Measurements from ENCODE around the gene AK3.
"Not testable (repeated sequence)": the region's sequence is repeated elsewhere in the genome, so short reads cannot be mapped to it uniquely, and the experiment has no call there.

Gene AK3

GRCh38 chr9:4784403-4784802 lies 43.4 kb upstream of the AK3 start:
- Histone ChIP-seq H2AFZ (ENCODE audit: low read length) (no peak overlapping the region), H3K79me1 (ENCODE audit: low read depth, low read length) (no peaks in the 10 kb centered on the region), H2BK12ac (ENCODE audit: low read length) (no peak overlapping the region), H4K91ac (ENCODE audit: low read depth, low read length, poor library complexity) (no peak overlapping the region), H2AK5ac (ENCODE audit: low read depth, low read length) (no peak overlapping the region), H3K27ac (replicated peaks; ENCODE audit: low read length) (no peak overlapping the region), H3K18ac (ENCODE audit: low read length) (no peak overlapping the region), H3K9ac (ENCODE audit: low read depth, low read length, poor library complexity) (no peak overlapping the region), H2BK5ac (ENCODE audit: low read length) (no peak overlapping the region), H3K4me1 (ENCODE audit: control insufficient read depth in 2 of 2, insufficient read depth in 1 of 2, low read depth in 1 of 2, low read length in 2 of 2) (no peaks in the 10 kb centered on the region), H3K4ac (ENCODE audit: low read length) (no peak overlapping the region), H3K9me3 (replicated peaks in 1 of 2; ENCODE audit: control insufficient read depth in 2 of 2, insufficient read depth in 1 of 2, low read depth in 1 of 2, low read length in 2 of 2) (no peaks in the 10 kb centered on the region), H3K4me3 (ENCODE audit: low read length in 2 of 2) (no peak overlapping the region), H3K36me3 (replicated peaks in 1 of 2; ENCODE audit: control insufficient read depth in 2 of 2, insufficient read depth in 2 of 2, low read length in 2 of 2) (no peaks in the 10 kb centered on the region), H3K27me3 (ENCODE audit: control insufficient read depth in 3 of 3, insufficient read depth in 3 of 3, low read depth in 1 of 3, low read length in 3 of 3) (no peaks in the 10 kb centered on the region), H2BK15ac (ENCODE audit: low read length) (no peak overlapping the region), H3K4me2 (ENCODE audit: insufficient read depth, low read length, poor library complexity, severe bottlenecking) (no peak overlapping the region), H3K14ac (ENCODE audit: low read length) (no peak overlapping the region), H3K23ac (ENCODE audit: low read depth, low read length, poor library complexity) (no peak overlapping the region), H2BK120ac (ENCODE audit: low read depth, low read length) (no peak overlapping the region), H4K8ac (ENCODE audit: low read depth, low read length) (no peak overlapping the region)
- no peak for DNase-seq (ENCODE audit: low spot score)
- no CpG with 5 or more reads among the region's 2 CpGs for WGBS, 2 donors (ENCODE audit: extremely low coverage in 2 of 2, insufficient read length in 2 of 2, insufficient replicate concordance in 1 of 2)

- not testable (repeated sequence) for H3K4me1 ChIP-seq (ENCODE audit: control insufficient read depth in 2 of 2, insufficient read depth in 1 of 2, low read depth in 1 of 2, low read length in 2 of 2); H2BK5ac ChIP-seq (ENCODE audit: low read length); H3K9me3 ChIP-seq (replicated peaks in 1 of 2; ENCODE audit: control insufficient read depth in 2 of 2, insufficient read depth in 1 of 2, low read depth in 1 of 2, low read length in 2 of 2); H3K23ac ChIP-seq (ENCODE audit: low read depth, low read length, poor library complexity); H4K91ac ChIP-seq (ENCODE audit: low read depth, low read length, poor library complexity); H2BK120ac ChIP-seq (ENCODE audit: low read depth, low read length); H4K8ac ChIP-seq (ENCODE audit: low read depth, low read length); H3K18ac ChIP-seq (ENCODE audit: low read length); H3K9ac ChIP-seq (ENCODE audit: low read depth, low read length, poor library complexity); H3K4ac ChIP-seq (ENCODE audit: low read length); H2BK12ac ChIP-seq (ENCODE audit: low read length); H2BK15ac ChIP-seq (ENCODE audit: low read length); H3K36me3 ChIP-seq (replicated peaks in 1 of 2; ENCODE audit: control insufficient read depth in 2 of 2, insufficient read depth in 2 of 2, low read length in 2 of 2); H3K27me3 ChIP-seq (ENCODE audit: control insufficient read depth in 3 of 3, insufficient read depth in 3 of 3, low read depth in 1 of 3, low read length in 3 of 3); H3K14ac ChIP-seq (ENCODE audit: low read length); H3K27ac ChIP-seq (replicated peaks; ENCODE audit: low read length); H3K4me3 ChIP-seq (ENCODE audit: low read length in 2 of 2); H2AK5ac ChIP-seq (ENCODE audit: low read depth, low read length); DNase-seq (ENCODE audit: low spot score); H2AFZ ChIP-seq (ENCODE audit: low read length); H3K4me2 ChIP-seq (ENCODE audit: insufficient read depth, low read length, poor library complexity, severe bottlenecking); H3K79me1 ChIP-seq (ENCODE audit: low read depth, low read length)
- no CpG with 5 or more reads among the region's 4 CpGs for WGBS, 2 donors (ENCODE audit: extremely low coverage in 2 of 2, insufficient read length in 2 of 2, insufficient replicate concordance in 1 of 2)
Observed at GRCh38 chr9:4783191-4783590, 42.2 kb upstream of the AK3 start.

GRCh38 chr9:4781408-4781807 lies 40.4 kb upstream of the AK3 start:
- Histone ChIP-seq H4K8ac (ENCODE audit: low read depth, low read length) (no peak overlapping the region), H3K4ac (ENCODE audit: low read length) (no peak overlapping the region), H3K23ac (ENCODE audit: low read depth, low read length, poor library complexity) (no peak overlapping the region), H3K18ac (ENCODE audit: low read length) (no peak overlapping the region), H3K79me1 (ENCODE audit: low read depth, low read length) (no peaks in the 10 kb centered on the region), H3K4me1 (ENCODE audit: control insufficient read depth in 2 of 2, insufficient read depth in 1 of 2, low read depth in 1 of 2, low read length in 2 of 2) (no peaks in the 10 kb centered on the region), H3K4me2 (ENCODE audit: insufficient read depth, low read length, poor library complexity, severe bottlenecking) (no peak overlapping the region), H2AK5ac (ENCODE audit: low read depth, low read length) (no peak overlapping the region), H2BK120ac (ENCODE audit: low read depth, low read length) (peak overlapping the region; percentile 9), H3K27me3 (ENCODE audit: control insufficient read depth in 3 of 3, insufficient read depth in 3 of 3, low read depth in 1 of 3, low read length in 3 of 3) (no peaks in the 10 kb centered on the region), H2AFZ (ENCODE audit: low read length) (no peak overlapping the region), H3K4me3 (ENCODE audit: low read length in 2 of 2) (no peak overlapping the region), H3K27ac (replicated peaks; ENCODE audit: low read length) (no peak overlapping the region), H3K9me3 (replicated peaks in 1 of 2; ENCODE audit: control insufficient read depth in 2 of 2, insufficient read depth in 1 of 2, low read depth in 1 of 2, low read length in 2 of 2) (no peaks in the 10 kb centered on the region), H2BK12ac (ENCODE audit: low read length) (no peak overlapping the region), H3K14ac (ENCODE audit: low read length) (no peak overlapping the region), H4K91ac (ENCODE audit: low read depth, low read length, poor library complexity) (no peak overlapping the region), H3K9ac (ENCODE audit: low read depth, low read length, poor library complexity) (no peak overlapping the region), H2BK15ac (ENCODE audit: low read length) (no peak overlapping the region), H3K36me3 (replicated peaks in 1 of 2; ENCODE audit: control insufficient read depth in 2 of 2, insufficient read depth in 2 of 2, low read length in 2 of 2) (no peaks in the 10 kb centered on the region), H2BK5ac (ENCODE audit: low read length) (no peak overlapping the region)
- no peak for DNase-seq (ENCODE audit: low spot score)
- no CpG with 5 or more reads among the region's 2 CpGs for WGBS, 2 donors (ENCODE audit: extremely low coverage in 2 of 2, insufficient read length in 2 of 2, insufficient replicate concordance in 1 of 2)

- no peak overlapping the region for H2BK12ac ChIP-seq (ENCODE audit: low read length)
- peak overlapping the region; percentile 70 for H4K8ac ChIP-seq (ENCODE audit: low read depth, low read length)
- no peaks in the 10 kb centered on the region for H3K9me3 ChIP-seq (replicated peaks in 1 of 2; ENCODE audit: control insufficient read depth in 2 of 2, insufficient read depth in 1 of 2, low read depth in 1 of 2, low read length in 2 of 2)
- WGBS, 2 donors (ENCODE audit: extremely low coverage in 2 of 2, insufficient read length in 2 of 2, insufficient replicate concordance in 1 of 2): no CpG with 5 or more reads among the region's 1 CpG
- H2AK5ac ChIP-seq (ENCODE audit: low read depth, low read length): no peak overlapping the region
- no peak overlapping the region for H3K23ac ChIP-seq (ENCODE audit: low read depth, low read length, poor library complexity)
- H3K4me3 ChIP-seq (ENCODE audit: low read length in 2 of 2): no peak overlapping the region
- H3K14ac ChIP-seq (ENCODE audit: low read length): no peak overlapping the region
- DNase-seq (ENCODE audit: low spot score): no peak
- H4K91ac ChIP-seq (ENCODE audit: low read depth, low read length, poor library complexity): no peak overlapping the region
- no peak overlapping the region for H3K4ac ChIP-seq (ENCODE audit: low read length)
- H3K36me3 ChIP-seq (replicated peaks in 1 of 2; ENCODE audit: control insufficient read depth in 2 of 2, insufficient read depth in 2 of 2, low read length in 2 of 2): no peaks in the 10 kb centered on the region
- no peak overlapping the region for H2AFZ ChIP-seq (ENCODE audit: low read length)
- no peak overlapping the region for H3K18ac ChIP-seq (ENCODE audit: low read length)
- H3K4me1 ChIP-seq (ENCODE audit: control insufficient read depth in 2 of 2, insufficient read depth in 1 of 2, low read depth in 1 of 2, low read length in 2 of 2): no peaks in the 10 kb centered on the region
- no peak overlapping the region for H2BK120ac ChIP-seq (ENCODE audit: low read depth, low read length)
- no peak overlapping the region for H3K27ac ChIP-seq (replicated peaks; ENCODE audit: low read length)
- H3K27me3 ChIP-seq (ENCODE audit: control insufficient read depth in 3 of 3, insufficient read depth in 3 of 3, low read depth in 1 of 3, low read length in 3 of 3): no peaks in the 10 kb centered on the region
- no peaks in the 10 kb centered on the region for H3K79me1 ChIP-seq (ENCODE audit: low read depth, low read length)
- H2BK15ac ChIP-seq (ENCODE audit: low read length): no peak overlapping the region
- H3K9ac ChIP-seq (ENCODE audit: low read depth, low read length, poor library complexity): no peak overlapping the region
- no peak overlapping the region for H2BK5ac ChIP-seq (ENCODE audit: low read length)
- H3K4me2 ChIP-seq (ENCODE audit: insufficient read depth, low read length, poor library complexity, severe bottlenecking): no peak overlapping the region
Observed at GRCh38 chr9:4780651-4781050, 39.6 kb upstream of the AK3 start.

Data from neuronal stem cell (in vitro differentiated cells).